ENCODE measurements around the gene ARG2.
A peak's percentile ranks its signal among the peaks of the same experiment; 100 is the strongest.
"Not testable (repeated sequence)": the region's sequence is repeated elsewhere in the genome, so short reads cannot be mapped to it uniquely, and the experiment has no call there.

The ARG2 gene

GRCh38 chr14:67586369-67586768 lies 33.4 kb upstream of the ARG2 start:
- no peak for DNase-seq (ENCODE audit: low read depth in 2 of 2)

- no peak for DNase-seq (ENCODE audit: low read depth in 2 of 2)
Measured at GRCh38 chr14:67589204-67589770, 30.4 kb upstream of the ARG2 start.

- not testable (repeated sequence) for DNase-seq (ENCODE audit: low read depth in 2 of 2)
Measured at GRCh38 chr14:67593650-67594049, 26.1 kb upstream of the ARG2 start.

GRCh38 chr14:67595392-67595791 lies 24.3 kb upstream of the ARG2 start:
- no peak for DNase-seq (ENCODE audit: low read depth in 2 of 2)

GRCh38 chr14:67599698-67600561 lies 19.8 kb upstream of the ARG2 start, which contains the start of gene PIGH:
Gene PIGH (minus strand): TSS chr14:67600268. CDS start chr14:67600203, 65 bp downstream.
- peak; percentile 89 to 94 for DNase-seq (ENCODE audit: low read depth in 2 of 2)

GRCh38 chr14:67600562-67600974 lies 19.2 kb upstream of the ARG2 start:
- not testable (repeated sequence) for DNase-seq (ENCODE audit: low read depth in 2 of 2)

- DNase-seq (ENCODE audit: low read depth in 2 of 2) = no peak
Measured at GRCh38 chr14:67602076-67602475, 17.6 kb upstream of the ARG2 start.

- DNase-seq (ENCODE audit: low read depth in 2 of 2) = no peak
Measured at GRCh38 chr14:67602995-67603545, 16.6 kb upstream of the ARG2 start.

GRCh38 chr14:67607646-67608045 lies 12.1 kb upstream of the ARG2 start:
- no peak for DNase-seq (ENCODE audit: low read depth in 2 of 2)

- DNase-seq (ENCODE audit: low read depth in 2 of 2) = no peak
Measured at GRCh38 chr14:67609642-67610310, 9.9 kb upstream of the ARG2 start.

- no peak for DNase-seq (ENCODE audit: low read depth in 2 of 2)
Measured at GRCh38 chr14:67610491-67610890, 9.2 kb upstream of the ARG2 start.

- DNase-seq (ENCODE audit: low read depth in 2 of 2) = no peak
Measured at GRCh38 chr14:67618617-67619063, 1.1 kb upstream of the ARG2 start.

GRCh38 chr14:67620217-67620785 lies 581 bp downstream of the ARG2 start:
- no peak for DNase-seq (ENCODE audit: low read depth in 2 of 2)

- DNase-seq (ENCODE audit: low read depth in 2 of 2) = no peak
Measured at GRCh38 chr14:67622675-67623074, 3.0 kb downstream of the ARG2 start.

- no peak for DNase-seq (ENCODE audit: low read depth in 2 of 2)
Measured at GRCh38 chr14:67623114-67623513, 3.4 kb downstream of the ARG2 start.

- not testable (repeated sequence) for DNase-seq (ENCODE audit: low read depth in 2 of 2)
Measured at GRCh38 chr14:67626131-67626530, 6.4 kb downstream of the ARG2 start.

GRCh38 chr14:67627519-67627918 lies 7.8 kb downstream of the ARG2 start:
- DNase-seq (ENCODE audit: low read depth in 2 of 2) = no peak

- no peak for DNase-seq (ENCODE audit: low read depth in 2 of 2)
Measured at GRCh38 chr14:67630186-67630585, 10.5 kb downstream of the ARG2 start.

- no peak for DNase-seq (ENCODE audit: low read depth in 2 of 2)
Measured at GRCh38 chr14:67630938-67631337, 11.2 kb downstream of the ARG2 start.

- no peak for DNase-seq (ENCODE audit: low read depth in 2 of 2)
Measured at GRCh38 chr14:67633451-67634147, 13.9 kb downstream of the ARG2 start.

- no peak for DNase-seq (ENCODE audit: low read depth in 2 of 2)
Measured at GRCh38 chr14:67636361-67636919, 16.7 kb downstream of the ARG2 start.
